C4-2B (cell line): ENCODE measurements around the gene ZNF90.
"Not testable (repeated sequence)": the region's sequence is repeated elsewhere in the genome, so short reads cannot be mapped to it uniquely, and the experiment has no call there.

Experiments
- H3K27ac ChIP-seq: fragments of 450-650 bp; 2 replicates; pipeline ENCODE4 v1.5.1; 2017
- ZFX ChIP-seq: fragments of 450-650 bp; IDR thresholded peaks from 2 replicates; pipeline ENCODE4 v1.6.1; 2017
- TF ChIP-seq, protein P1 (sequence below): fragments of 450-650 bp; conservative IDR thresholded peaks from 2 replicates; pipeline ENCODE4 v1.5.1; 2017; ENCODE audit warnings: mild to moderate bottlenecking

The ZNF90 gene

DNA sequence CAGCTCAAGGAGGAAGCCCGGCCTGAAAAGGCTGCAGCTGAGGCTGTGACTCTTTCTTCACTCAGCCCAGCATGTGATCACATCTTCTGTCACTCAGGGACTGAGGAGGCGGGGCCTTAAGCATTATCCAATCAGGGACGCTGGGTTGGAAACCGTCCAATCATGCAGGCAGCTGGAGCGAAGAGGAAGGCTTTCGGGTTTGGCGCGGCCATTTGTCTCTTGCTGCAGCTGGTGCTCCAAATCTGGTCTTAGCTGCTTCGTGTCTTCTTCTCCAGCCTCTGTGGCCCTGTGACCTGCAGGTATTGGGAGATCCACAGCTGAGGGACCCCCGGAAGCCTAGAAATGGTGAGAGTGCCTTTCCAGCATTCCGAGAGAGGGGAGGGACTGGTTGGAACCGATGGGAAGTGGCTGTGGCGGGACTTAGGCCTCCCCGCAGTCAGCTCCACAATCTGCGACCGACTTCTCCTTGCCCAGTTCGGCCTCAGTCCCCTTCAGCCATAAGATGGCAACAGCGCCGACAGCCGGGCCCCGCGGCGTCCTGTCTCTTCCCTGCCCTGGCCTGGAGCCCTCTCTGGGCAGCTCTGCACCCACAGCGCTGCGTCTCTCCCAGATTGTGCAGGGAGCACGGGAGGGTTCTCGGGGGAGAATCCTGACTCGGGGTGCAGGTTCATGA is at the start of gene ZNF90:
Gene ZNF90, plus strand, starts transcription at position 210 of the 673 bp plus-strand sequence. Its CDS starts 133 bp downstream, at position 343.
- no peak within 1 kb of the TSS for H3K27ac ChIP-seq
- TF ChIP-seq ZFX = no peak
- TF ChIP-seq, protein P1, sequence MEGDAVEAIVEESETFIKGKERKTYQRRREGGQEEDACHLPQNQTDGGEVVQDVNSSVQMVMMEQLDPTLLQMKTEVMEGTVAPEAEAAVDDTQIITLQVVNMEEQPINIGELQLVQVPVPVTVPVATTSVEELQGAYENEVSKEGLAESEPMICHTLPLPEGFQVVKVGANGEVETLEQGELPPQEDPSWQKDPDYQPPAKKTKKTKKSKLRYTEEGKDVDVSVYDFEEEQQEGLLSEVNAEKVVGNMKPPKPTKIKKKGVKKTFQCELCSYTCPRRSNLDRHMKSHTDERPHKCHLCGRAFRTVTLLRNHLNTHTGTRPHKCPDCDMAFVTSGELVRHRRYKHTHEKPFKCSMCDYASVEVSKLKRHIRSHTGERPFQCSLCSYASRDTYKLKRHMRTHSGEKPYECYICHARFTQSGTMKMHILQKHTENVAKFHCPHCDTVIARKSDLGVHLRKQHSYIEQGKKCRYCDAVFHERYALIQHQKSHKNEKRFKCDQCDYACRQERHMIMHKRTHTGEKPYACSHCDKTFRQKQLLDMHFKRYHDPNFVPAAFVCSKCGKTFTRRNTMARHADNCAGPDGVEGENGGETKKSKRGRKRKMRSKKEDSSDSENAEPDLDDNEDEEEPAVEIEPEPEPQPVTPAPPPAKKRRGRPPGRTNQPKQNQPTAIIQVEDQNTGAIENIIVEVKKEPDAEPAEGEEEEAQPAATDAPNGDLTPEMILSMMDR = no peak

DNA sequence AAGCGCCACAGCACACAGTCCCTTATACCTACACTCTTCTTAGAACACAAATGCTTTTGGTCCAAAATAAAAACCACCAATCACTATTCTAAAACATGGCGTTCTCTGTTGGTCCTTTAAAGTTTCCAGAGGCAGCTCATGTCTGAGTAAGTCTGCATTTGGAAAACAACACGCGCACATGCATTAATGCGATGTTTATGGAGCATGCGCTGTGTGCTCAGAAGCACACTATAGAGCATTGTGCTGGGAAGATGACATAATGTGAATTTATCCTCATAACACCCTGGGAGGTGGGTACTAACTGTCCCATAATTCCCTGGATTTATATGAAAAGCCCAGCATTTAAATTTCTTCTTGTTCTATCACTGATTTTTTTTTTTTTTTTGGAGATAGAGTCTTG is 49.2 kb upstream of the ZNF90 start:
- H3K27ac ChIP-seq = no peak overlapping the region
- no peak for TF ChIP-seq ZFX
- TF ChIP-seq, protein P1 = no peak

DNA sequence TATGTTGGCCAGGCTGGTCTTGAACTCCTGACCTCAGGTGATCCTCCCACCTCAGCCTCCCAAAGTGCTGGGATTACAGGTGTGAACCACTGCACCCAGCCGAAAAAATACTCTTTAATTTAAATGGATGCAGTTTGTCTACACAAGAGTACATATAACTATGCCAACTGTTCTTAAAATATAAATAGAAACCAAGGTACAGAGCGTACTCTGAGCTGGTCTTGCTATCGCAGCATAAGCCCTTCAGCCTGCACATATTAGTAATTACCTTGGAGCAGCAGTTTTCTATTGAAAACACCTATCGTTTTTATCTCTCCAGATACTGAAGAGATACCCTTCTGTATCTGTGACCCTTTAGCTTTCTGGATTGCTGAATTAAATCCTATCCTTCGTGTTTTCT is 41.9 kb upstream of the ZNF90 start:
- H3K27ac ChIP-seq = no peak overlapping the region
- TF ChIP-seq ZFX = no peak
- TF ChIP-seq, protein P1 = no peak

DNA sequence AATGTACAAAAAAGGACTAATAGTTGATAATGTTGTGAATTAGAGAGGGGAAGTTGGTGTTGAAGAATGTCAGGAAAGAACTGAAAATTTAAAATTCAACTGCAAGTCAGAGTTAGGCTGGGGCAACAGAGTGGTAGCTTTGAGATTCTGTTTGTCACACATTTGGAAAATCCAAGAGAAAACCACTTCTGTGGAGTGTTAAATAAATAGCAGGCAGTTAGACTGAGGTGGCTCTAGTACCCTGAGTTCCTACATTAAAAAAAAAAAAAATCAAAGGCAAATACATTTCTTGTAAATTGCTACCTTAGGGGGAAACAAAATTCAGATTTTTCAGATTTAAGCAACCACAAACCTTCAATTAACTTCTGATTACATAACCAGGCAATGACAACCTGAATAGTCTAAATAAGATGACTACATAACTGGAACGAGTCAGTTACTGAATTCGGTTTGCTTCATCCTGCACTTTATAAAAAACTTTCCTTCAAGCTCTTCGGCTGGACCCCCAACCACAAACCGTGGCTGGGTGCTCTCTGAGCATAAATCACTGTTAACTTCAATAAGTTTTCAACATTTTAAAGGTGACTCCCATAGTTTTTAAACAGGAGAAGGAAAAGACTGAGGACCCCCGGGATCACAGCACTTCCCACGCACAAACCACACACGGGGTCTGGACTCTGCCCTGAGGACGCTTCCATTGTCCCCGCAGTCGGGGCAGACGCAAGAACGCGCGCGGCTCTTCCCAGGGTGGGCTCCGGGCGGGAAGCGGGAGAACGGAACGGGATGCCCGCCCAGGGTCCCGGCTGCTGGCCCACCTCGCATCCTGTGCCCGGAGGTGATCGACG is 39.2 kb upstream of the ZNF90 start:
- TF ChIP-seq ZFX = no peak
- TF ChIP-seq, protein P1 = no peak
- peak overlapping the region; percentile 79 for H3K27ac ChIP-seq

DNA sequence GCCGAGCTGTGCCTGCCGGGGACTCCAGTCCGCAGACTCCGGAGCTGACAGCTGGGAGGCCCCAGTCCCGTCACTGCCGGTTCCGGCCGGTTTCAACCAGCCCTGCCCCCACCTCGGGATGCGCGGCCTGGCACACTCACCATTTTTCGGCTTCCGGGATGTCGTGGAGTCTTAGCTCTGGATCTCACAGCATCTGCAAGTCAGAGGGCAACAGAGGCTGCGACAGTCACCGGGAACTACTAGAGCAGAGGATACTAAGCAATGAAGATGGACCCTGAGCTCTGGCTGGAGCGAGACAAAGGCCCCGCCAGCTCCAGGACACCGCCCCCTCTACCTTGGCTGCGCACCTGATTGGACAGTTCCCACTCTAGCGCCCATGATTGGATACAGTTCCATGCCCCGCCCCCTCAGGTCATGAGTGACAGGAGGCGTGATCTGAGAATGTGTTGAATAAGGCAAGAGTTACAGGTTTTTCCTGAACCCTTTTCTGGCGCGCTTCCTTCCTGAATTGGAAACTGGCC is 38.5 kb upstream of the ZNF90 start, which contains the start of gene ZNF682:
Gene ZNF682, minus strand, starts transcription at position 303 of the 521 bp plus-strand sequence. Its CDS starts 160 bp downstream, at position 143.
- H3K27ac ChIP-seq = peak within 1 kb of the TSS; percentile 79
- TF ChIP-seq, protein P1 = no peak
- peak; percentile 52; the same call in 1 of the 2 replicates for TF ChIP-seq ZFX

DNA sequence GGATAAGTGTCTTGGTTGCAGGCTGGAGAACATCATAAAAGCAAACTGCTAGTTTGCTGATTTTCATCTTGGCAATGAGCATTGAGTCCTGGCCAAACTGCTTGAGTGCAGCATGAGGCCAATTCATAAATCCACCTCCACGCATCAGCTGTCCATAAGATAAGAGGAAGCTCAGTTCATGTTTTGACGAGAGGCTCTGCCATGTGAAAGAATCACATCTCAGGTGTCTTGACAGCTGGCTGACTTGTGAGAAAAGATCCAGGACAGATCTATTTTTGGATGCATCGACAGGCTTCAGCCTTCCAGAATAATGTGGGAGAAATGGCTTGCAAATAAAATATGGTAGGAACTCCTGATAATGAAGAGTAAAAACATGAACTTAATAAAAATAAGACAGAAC is 33.1 kb upstream of the ZNF90 start:
- TF ChIP-seq, protein P1 = no peak
- TF ChIP-seq ZFX = no peak
- no peak overlapping the region for H3K27ac ChIP-seq

DNA sequence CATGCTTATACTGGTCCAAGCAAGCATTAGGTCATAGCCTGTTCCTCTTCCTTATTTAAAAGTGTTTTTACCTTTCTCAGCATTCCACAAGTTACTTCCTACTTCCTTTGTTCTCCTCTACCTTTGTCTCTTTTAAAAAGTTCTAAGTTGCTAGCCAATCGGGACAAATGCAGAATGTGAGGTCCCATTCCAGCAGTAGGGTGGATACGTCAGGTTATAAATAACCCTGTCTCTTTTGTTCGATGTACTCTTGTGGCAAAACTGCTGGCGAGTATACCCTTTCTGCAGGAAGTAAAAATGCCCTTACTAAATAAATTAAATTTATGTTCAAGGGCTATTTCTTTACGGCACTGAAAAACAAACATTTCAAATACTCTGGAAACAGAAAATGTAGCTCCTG is 32.1 kb upstream of the ZNF90 start:
- not testable (repeated sequence) for H3K27ac ChIP-seq
